ENCODE measurements around the gene ERP27.

The ERP27 gene

DNA sequence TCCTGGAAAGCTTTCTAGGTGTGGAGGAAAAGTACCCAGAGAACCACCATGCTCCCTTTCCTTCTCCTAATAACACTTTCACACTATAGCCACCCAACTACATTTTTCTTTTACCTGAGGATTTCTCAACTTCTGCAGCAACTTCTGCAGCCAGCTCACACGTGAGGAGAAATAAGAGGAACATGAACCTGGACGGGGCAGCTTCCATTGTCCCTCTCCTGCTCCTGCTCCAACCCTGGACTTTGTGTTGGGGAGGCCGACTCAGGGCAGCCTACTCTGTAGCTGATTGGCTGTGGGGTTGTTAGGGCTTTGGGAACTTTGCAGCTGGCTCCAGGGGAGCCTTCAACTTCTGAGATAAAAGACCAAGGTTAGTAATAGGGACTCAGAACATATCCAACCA is at the start of gene ERP27:
Gene ERP27, minus strand, starts transcription at position 237 of the 400 bp plus-strand sequence. Its CDS starts 29 bp downstream, at position 208.
- no peak for DNase-seq (ENCODE audit: low read depth)

DNA sequence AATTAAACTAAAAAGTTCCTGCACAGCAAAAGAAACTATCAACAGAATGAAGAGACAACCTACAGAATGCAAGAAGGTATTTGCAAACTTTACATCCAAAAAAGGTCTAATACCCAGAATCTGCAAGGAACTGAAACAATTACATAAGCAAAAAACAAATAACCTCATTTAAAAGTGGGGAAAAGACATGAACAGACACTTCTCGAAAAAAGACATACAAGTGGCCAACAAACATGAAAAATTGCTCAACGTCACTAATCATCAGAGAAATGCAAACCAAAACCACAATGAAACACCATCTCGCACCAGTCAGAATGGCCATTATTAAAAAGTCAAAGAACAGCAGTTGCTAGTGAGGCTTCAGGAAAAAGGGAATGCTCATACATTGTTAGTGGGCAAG is 49.7 kb upstream of the ERP27 start:
- DNase-seq (ENCODE audit: low read depth): no peak

DNA sequence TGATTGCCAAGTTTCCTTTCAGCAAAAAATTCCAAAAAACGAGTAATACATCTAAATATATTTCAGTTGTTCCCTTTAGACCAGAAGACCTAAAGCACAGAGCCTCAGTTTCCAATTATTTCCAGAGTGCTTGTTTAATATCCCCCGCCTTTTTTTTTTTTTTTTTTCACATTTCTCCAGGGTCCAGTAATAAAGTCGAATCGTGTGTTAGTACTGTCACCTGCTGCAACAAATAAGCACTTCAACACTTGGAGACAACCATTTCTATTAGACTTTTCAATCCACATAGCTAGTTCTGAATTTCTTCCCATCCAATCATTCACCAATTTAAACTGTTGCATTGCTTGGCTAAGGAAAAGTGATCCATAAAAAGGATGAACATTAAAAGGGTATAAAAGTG is 48.1 kb upstream of the ERP27 start:
- no peak for DNase-seq (ENCODE audit: low read depth)

DNA sequence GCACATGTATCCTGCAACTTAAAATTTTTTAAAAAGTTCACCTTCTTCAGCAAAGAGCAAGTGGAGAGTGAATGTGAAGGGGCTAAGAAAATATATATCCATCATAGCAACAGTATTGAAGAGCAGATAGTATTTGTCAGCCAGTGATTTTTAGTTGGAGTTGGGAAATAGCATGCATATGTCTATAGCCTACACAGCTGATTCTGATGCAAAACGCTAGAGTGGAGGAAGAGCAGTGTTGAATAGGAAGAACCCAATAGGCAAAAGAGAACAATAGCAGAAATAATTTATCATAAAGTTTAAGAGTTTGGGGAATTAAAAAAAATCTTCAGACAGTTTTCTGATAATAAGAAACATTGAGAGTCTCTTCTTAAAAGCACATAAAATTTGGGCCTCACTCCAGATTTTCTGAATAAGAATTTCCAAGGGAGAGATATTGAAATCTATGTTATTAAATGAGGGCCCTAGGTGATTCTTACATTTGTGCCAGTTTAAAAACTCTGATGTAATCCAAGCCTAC is 46.5 kb upstream of the ERP27 start:
- DNase-seq (ENCODE audit: low read depth): no peak

DNA sequence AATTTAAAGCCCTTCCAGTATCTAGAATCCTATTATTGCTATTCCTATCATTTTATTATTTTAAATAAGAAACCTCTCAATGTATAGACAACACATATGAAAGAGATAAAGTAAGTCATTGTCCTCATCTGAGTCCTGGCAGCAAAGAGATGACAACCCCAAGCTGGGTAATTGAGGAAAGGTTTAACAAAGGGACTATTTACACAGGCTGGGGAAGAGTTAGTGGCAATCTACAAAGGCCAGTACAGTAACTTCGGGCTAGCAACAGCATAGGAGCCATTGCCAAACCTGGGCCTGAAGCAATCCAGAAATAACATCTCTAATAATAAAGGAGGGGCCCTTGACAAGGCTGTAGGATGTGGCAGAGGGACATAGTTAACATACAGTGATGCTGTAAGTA is 45.7 kb upstream of the ERP27 start:
- no peak for DNase-seq (ENCODE audit: low read depth)

DNA sequence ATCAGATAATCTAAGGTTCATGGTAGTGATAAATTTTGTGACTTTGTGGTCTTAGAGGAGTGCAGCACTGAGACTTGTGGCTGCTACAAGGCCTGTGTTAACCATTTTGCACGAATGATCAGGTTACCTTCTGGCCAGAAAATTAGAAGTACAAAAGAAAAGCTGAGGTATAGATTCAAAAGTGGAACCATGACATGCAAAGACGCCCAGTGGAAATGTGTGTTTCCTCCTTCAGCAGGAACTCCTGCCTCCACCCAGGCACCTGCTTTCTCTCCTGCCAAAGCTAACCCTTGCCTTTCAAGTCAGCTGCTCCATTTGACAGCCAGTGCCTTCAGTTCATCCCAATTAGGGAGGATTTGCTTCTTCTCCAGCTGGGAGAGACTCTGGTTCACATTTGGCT is 44.7 kb upstream of the ERP27 start:
- DNase-seq (ENCODE audit: low read depth): no peak

DNA sequence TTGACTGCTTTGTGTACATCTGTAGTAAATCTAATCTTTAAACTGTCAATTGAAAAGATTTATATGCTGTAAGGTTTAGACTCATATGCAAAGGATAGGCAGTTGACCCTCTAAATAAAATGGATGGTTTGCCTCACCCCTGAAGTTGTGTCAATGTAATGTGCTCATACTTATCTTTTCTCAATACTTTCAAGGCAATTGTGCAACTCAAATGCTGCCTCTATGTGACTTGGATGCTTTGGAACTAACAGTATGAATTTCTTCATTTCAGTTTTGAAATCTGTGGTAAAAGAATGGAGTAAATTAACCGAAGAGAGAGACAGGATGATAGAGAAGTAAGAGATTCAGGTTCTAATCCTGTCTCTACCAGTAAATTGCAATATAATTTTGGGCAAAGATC is 44.2 kb upstream of the ERP27 start:
- DNase-seq (ENCODE audit: low read depth): no peak

DNA sequence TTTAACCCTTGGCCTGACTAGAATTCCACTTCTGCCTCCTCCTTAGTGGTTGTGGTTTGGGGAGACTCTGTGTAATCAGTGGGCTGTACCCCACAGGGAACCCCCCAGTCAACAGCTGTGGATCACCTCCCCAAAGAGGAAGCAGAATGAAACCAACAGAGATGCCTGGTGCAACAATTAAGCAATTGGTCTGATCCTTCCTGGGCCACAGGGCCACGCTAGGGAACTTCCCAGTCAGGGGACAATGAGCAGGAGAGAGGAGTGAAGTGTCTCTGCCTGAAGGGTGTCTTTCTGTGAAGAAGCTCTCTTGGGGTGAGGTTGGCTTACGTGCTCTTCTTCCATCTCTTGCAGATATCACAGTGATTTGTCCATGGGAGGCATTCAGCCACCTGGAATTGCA is 42.7 kb upstream of the ERP27 start:
- no peak for DNase-seq (ENCODE audit: low read depth)

DNA sequence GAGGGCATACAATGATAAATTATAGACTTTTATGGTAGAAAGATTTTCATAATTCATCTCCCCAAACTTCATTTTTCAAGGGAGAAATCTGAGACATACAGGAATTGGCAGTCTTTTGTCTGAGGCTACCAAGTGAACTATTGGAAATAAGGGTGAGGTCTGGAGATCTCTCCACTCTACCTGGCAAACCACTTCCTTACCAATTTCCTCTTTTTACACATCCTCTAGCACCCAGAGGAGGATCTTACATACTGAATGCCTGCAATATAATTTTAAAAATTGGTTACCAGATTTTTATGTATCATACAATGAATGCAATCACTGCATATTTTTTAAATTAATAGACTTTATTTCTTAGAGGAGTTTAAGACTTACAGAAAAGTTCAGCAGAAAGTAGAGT is 41.1 kb upstream of the ERP27 start:
- DNase-seq (ENCODE audit: low read depth): no peak

DNA sequence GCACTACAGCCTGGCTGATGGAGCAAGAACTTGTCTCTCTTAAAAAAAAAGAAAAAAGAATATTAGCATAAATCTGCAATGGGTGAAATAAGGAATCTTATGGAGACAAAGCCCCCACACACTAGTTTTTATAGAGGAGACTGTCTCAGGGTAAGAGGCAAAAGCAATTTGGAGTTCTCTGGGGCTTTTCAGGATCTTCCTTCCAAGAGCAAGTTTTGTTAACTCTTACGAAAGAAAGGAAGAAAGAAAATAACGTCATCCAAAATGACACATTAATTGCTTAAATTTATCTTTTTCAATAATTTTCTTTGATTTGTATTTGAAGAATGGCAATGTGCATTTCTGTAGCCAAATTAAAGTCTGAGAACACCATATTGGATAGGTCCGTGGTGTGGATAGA is 38.3 kb upstream of the ERP27 start:
- no peak for DNase-seq (ENCODE audit: low read depth)

DNA sequence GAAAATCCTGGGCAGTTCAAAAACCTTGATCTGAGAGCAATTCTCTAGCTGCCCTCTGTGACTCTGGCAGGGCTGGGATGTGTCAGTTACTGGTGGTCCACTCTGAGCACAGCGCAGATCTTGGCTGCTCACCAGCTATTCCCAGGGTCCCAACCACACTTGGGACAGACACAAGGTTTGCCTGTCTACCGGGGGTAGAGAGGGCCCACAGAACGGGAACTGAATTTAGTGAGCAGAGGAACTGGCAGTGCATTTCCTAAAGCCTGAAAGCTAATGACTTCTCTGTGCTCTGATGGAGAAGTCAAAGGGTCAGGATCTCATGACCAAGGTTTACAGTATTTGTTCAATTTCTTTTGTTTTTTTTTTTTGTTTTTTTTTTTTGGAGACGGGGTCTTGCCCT is 37.1 kb upstream of the ERP27 start:
- DNase-seq (ENCODE audit: low read depth): no peak

DNA sequence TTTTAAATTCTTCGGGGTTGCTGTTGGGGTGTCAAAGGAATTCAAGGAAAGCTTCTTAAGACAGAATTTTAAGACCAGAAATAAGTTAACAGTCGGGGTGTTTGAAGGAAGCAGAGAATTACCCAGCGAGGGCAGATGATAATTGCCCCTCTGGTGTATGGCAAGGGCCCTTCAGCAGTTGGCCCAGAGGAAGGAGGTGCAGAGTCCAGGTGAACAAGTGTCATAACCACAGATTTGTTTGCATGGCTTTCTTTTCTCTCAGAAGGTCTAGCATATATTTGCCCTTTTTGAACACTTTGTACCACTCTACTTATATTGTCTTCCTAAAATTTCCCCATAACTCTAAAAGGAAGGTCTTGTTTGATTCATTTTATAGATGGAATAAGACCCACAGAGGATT is 36.3 kb upstream of the ERP27 start:
- no peak for DNase-seq (ENCODE audit: low read depth)

DNA sequence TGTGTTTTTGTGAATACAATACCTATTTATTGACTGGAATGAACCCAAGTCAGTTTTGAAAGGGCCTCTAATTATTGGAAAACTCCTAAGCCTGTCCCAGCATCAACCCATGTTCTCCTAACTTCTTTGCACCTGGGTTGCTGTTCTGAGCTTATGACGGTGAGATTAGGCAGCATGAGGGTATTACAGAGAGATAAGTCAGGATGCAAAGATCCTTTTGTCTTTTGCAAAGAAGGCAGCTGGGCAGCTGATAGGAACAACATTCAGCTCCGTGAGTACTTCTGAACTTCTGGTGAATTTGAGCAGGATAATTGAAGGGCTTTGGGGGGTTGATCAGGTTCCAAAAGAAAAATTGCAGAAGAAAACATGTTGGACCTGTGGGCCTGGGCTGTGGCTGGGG is 34.5 kb upstream of the ERP27 start, which contains the start of gene PDE6H:
Gene PDE6H, plus strand, starts transcription at position 227 of the 400 bp plus-strand sequence. CDS start 4,971 bp downstream, outside the sequence.
- no peak for DNase-seq (ENCODE audit: low read depth)

DNA sequence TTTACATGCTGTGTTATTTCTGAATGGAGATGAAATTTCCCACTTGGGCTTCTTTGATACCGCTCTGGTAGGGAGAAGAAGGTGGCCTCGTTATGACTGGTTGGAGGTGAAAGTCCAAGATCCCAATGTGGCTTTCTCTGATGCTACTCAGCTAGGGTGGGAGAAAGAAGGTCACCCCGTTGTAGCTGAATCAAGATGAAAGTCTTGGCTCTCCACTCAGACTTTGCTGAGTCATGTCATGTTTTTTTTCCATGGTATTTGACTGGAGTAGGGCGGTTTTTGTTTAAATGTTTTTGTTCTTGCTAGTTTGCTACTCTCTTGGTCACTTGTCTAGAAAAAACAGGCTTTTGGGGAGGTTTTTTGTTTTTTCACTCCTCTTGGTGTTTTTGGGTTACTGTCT is 32.1 kb upstream of the ERP27 start:
- DNase-seq (ENCODE audit: low read depth): no peak

DNA sequence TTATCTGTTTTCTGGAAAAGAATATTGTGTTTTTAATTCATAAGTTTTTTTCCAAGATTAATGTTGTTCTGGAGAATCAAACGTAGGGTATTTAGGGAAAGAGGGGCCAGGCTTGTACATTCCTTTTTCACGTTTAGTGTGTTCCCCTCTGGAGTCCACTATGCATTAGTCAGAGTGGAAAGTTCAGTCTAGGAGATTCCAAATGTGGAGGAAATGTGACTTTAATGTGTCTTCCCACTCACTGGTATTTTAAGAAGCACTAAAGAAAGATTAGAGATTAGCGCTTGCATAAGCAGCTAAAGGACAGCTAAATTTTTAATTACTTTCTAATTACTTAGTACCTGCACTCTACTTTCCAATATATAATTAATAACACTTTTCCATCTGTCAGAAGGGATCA is 30.1 kb upstream of the ERP27 start:
- no peak for DNase-seq (ENCODE audit: low read depth)

DNA sequence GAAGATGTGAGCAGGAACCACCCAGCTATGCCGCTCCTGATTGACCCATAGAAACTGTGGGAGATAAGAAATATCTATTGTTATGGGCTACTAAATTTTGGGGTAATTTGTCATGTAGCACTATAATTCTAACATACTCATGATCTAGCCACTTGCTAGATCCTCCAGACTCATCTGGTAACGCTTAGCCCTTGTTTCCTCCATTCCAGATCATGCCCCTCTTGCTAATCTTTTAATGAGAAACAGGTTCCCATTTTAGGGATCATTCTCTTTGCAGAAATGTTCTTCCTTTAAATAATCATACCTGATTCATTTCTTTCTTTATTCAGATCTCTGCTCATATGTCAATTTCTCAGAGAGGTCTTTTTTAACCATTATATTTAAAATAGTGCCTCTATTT is 26.9 kb upstream of the ERP27 start:
- no peak for DNase-seq (ENCODE audit: low read depth)

DNA sequence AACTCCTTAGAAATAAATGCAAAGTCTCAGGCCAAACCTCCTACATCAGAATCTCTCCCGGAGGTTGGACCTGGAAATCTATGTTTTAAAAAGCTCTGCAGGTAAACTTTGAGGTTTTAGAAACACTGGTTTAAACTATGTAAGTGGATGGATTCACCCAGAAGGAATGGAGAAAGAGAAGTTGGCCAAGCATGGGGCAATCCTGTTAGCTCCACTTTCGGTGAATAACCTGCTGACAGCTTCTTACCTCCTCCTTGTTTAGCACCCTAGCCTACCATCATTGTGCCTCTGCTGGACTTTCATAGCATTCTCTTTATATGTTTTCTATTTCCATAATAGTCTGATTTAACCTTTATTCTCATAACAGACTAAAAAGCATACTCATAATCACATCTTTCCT is 26.1 kb upstream of the ERP27 start:
- no peak for DNase-seq (ENCODE audit: low read depth)

DNA sequence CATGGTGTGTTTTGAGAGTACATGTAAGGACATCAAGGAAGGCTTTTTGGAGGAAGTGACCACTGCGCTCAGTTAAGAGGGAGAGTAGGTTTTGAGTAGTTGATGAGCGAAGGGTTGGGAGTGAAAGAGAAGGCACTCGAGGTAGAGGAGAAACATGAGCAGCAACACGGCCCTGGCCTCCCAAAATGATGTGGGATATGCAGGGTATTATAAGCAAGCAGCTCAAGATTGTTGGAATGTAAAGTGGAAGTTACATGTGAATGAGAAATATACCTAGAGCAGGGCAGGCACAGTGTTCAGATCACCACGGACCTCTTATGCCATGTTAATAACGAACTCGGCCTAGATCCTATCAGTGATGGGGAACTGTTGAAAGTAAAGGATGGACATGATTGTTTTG is 25.2 kb upstream of the ERP27 start:
- DNase-seq (ENCODE audit: low read depth): no peak

DNA sequence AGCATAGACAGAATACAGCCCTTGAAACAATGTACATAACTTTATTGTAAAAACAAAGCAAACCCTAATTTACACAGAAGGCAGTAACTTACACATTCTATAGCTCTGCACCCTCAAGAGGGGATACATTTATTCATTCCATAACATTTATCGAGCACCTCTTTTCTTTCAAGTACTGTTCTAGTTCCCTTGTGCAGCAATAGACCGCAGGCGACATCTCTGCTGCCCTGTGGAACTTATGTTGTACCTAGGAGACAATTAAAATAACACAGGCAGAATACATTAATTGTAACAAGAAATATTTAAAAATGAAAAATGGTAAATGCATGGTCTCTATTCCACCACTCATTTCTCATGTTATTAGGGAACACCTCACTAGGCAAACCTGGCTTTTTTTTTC is 24.5 kb upstream of the ERP27 start:
- DNase-seq (ENCODE audit: low read depth): no peak

DNA sequence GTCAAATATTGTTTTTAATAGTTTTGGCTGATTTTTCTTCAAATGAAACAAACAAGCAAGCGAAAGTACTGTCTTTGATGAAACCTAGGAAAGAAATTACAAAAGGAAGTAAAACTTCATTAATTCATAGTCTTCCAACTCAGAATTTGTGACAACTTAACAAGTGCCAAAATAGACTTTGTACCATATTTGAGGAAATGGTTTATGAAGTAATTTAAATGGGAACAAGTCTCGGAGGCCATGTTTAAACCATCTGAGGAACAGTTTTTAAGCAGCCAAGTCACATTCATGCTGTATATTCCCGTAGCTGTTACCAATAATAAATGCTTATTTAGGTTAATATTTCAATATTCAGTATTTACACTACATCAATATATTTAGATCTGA is 23.8 kb upstream of the ERP27 start:
- no peak for DNase-seq (ENCODE audit: low read depth)

DNA sequence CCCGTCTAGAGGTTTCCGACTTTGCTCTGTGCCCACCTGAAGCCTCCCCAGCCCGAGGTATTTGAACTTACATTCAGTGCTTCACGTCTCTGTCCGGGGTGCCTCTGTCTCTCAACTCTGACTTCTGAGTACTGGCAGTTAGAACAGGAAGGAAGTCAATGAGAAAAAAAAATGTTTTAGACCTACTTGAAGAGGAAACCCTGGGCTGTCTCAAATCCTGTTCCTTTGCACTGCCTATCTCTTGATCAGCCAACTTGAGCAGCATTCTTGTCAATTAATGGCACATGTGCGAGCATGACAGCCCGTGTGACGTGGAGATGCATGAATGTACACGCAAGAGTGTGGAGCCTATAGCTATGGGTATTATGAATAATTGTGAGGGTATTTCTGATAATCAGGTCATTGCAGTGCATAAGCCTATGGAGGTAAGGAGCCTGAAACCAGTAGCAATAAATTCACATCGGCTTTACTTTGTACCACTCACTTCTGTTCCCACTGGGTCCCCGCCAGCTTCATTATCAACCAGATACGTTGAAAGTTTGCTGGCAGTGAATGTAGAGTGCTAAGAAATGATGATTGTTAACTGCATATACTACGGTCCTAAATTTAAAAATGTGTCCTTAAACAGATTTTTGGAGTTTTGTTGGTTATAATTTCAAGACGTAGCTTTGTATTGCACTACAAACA is 23.3 kb upstream of the ERP27 start, which contains the start of gene ARHGDIB:
Gene ARHGDIB, minus strand, starts transcription at position 136 of the 687 bp plus-strand sequence. CDS start 10,889 bp downstream, outside the sequence.
- DNase-seq (ENCODE audit: low read depth): peak; percentile 64

DNA sequence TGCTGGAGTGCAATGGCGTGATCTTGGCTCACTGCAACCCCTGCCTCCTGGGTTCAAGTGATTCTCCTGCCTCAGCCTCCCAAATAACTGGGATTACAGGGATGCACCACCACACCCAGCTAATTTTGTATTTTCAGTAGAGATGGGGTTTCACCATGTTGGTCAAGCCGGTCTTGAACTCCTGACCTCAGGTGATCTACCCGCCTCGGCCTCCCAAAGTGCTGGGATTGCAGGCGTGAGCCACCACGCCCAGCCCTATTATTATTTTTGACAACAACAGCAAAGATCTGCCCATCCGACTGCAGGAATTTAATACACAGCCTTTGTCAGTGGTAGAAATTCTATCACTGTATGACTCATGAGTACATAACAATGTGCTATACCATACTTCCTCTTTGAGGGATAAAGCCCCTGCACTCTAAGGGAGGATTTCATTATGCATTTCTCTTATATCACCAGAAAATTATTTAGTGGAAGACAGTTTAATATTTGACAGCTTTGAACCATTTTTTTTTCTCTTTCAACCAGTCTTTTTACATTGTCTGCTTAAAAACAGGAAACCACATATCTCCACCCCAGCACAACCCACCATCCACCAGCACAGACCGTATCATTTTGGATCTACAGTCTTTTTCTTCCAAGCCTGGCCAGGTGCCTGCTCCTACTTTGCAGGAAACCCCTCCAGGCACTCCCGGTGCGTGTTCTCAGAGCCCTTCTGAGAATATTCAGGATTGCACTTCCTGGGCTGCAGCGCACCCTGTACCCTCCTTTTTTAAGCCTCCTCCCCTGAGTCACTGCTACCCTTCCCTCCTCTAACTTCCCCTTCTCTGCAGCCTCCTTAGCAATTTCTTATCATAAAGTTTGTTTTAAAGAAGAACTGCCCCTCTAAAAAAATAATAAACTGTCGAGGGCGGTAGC is 22.5 kb upstream of the ERP27 start:
- DNase-seq (ENCODE audit: low read depth): peak; percentile 35

DNA sequence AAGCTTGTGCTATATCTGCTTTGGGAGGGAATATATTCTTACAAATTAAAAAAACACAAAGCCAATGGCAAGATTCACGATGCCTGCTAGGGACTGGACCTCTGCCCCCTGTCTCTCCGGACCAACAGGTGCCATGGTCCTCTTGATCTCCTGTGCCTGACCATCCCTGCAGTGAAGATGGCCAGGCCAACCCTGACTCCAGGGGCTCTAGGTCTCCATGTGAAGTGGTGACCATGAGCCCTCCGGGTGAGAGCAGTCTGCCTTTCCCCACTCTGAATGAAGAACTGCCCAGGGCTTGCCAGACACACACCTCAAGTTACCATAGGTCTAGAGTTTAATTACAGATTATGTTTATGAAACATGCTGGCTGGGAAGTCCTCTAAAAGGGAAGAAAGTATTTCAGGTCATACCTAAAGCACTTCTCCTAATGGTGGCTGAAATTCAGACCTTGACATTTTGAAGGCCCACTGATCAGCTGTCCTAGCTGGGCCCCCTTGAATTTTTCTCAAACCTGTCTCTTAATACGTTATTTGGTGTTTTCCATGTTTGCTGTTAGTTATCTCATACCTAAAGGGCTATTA is 21.7 kb upstream of the ERP27 start:
- no peak for DNase-seq (ENCODE audit: low read depth)
